HCT116 (cell line): ENCODE measurements around the gene HPF1.

ENCODE experiments used
- ATF3 ChIP-seq: IDR thresholded peaks from 2 replicates; pipeline ENCODE4 v1.6.1; 2012
- CTCF ChIP-seq, 3 experiments: fragments of 200-600 bp in 1 of 3; sonication (generic) in 1 of 3; IDR thresholded peaks in 2 of 3; conservative IDR thresholded peaks in 1 of 3; 2 replicates each; pipeline ENCODE4 v1.5.1; 2012 to 2017; ENCODE audit warnings: low read depth in 2 of 3, low read length in 2 of 3, antibody characterized with exemption in 1 of 3, borderline replicate concordance in 1 of 3, control low read depth in 1 of 3, mild to moderate bottlenecking in 1 of 3, mixed read lengths in 1 of 3, mixed run types in 1 of 3, moderate library complexity in 1 of 3; ENCODE audit not compliant: insufficient read depth in 1 of 3
- EGR1 ChIP-seq: IDR thresholded peaks from 2 replicates; pipeline ENCODE4 v1.6.1; 2012; ENCODE audit warnings: low read depth
- EZH2 ChIP-seq: fragments of 200-600 bp; sonication (generic); IDR thresholded peaks from 2 replicates; pipeline ENCODE4 v1.6.1; 2017; ENCODE audit warnings: antibody characterized with exemption, mixed run types
- EZH2phosphoT487 ChIP-seq: fragments of 200-600 bp; IDR thresholded peaks from 2 replicates; pipeline ENCODE4 v1.6.1; 2018; ENCODE audit warnings: antibody characterized with exemption, borderline replicate concordance
- POLR2A ChIP-seq: IDR thresholded peaks from 2 replicates; pipeline ENCODE4 v1.7.0; 2011; ENCODE audit warnings: borderline replicate concordance; ENCODE audit not compliant: insufficient read depth, insufficient read length; ENCODE audit errors: extremely low read depth
- RAD21 ChIP-seq: IDR thresholded peaks from 2 replicates; pipeline ENCODE4 v1.6.1; 2012; ENCODE audit warnings: low read depth, mild to moderate bottlenecking
- TCF7L2 ChIP-seq: IDR thresholded peaks from 2 replicates; pipeline ENCODE4 v1.7.0; 2011; ENCODE audit warnings: borderline replicate concordance, inconsistent platforms; ENCODE audit not compliant: insufficient read depth, insufficient read length; ENCODE audit errors: extremely low read depth
- ZNF274 ChIP-seq: fragments of 200-500 bp; sonication (Bioruptor generic); IDR thresholded peaks from 2 replicates; pipeline ENCODE4 v1.6.1; 2014; ENCODE audit warnings: mild to moderate bottlenecking, low read depth, low read length, inconsistent platforms
- TF ChIP-seq, protein P1 (sequence below): IDR thresholded peaks from 2 replicates; pipeline ENCODE4 v1.6.1; 2012

- TF ChIP-seq POLR2A (no peak), CTCF (IDR thresholded peaks at IDR 0.05 in 2 of 3, conservative IDR thresholded peaks at IDR 0.05 in 1 of 3; ENCODE audit: borderline replicate concordance in 1 of 3, insufficient read depth in 1 of 3, low read depth in 2 of 3, low read length in 2 of 3) (no peak), RAD21 (no peak), EZH2 (no peak), ATF3 (no peak), TCF7L2 (no peak), EGR1 (no peak), EZH2phosphoT487 (no peak), ZNF274 (no peak)
- TF ChIP-seq, protein P1, sequence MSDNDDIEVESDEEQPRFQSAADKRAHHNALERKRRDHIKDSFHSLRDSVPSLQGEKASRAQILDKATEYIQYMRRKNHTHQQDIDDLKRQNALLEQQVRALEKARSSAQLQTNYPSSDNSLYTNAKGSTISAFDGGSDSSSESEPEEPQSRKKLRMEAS: no peak
Measured at GRCh38 chr4:169745291-169745690, 12.5 kb downstream of the HPF1 start.
